PC-9 (cell line): ENCODE results near the gene UNC5C. TPM values are rescaled to one million over a fixed set of nuclear protein-coding genes. Genes with fewer than 3 reads are reported as not detected.

Experiments used
- BruUV-seq: library from RNA; stranded (reverse); fragments of 400-500 nt; replicated peaks from 2 replicates; lab custom pipeline; 2021; lab: Mats Ljungman, UMichigan
- CTCF ChIA-PET: fragments of 300-600 bp; sonication (Branson Sonifier 250); formaldehyde crosslinking; loops from one replicate; lab custom pipeline; 2022; ENCODE audit warnings: antibody characterized with exemption; lab: Charles Lee
- POLR2A ChIA-PET: fragments of 300-600 bp; sonication (Branson Sonifier 250); formaldehyde crosslinking; loops from one replicate; lab custom pipeline; 2022; ENCODE audit warnings: antibody characterized with exemption; ENCODE audit not compliant: unreplicated experiment; lab: Charles Lee
- DNase-seq, 2 experiments: peaks; one replicate each; pipeline versions ENCODE4 v3.0.0 to v3.0.0-alpha.2; 2015 to 2022; ENCODE audit warnings: mixed read lengths in 1 of 2
- H2AFZ ChIP-seq: fragments of 200-600 bp; sonication (generic); 2 replicates; pipeline ENCODE4 v1.8.1; 2017; ENCODE audit warnings: antibody characterized with exemption
- H3F3A ChIP-seq: fragments of 200-600 bp; sonication (generic); 2 replicates; pipeline ENCODE4 v1.8.1; 2017; ENCODE audit warnings: antibody characterized with exemption, mild to moderate bottlenecking, low read depth; ENCODE audit not compliant: insufficient read depth
- H3K27ac ChIP-seq: fragments of 200-600 bp; sonication (generic); 2 replicates; pipeline ENCODE4 v1.6.1; 2016; ENCODE audit warnings: mixed run types
- H3K27me3 ChIP-seq: fragments of 200-600 bp; sonication (generic); 2 replicates; pipeline ENCODE4 v1.6.1; 2016; ENCODE audit warnings: low read depth, mixed run types; ENCODE audit not compliant: insufficient read depth
- H3K36me3 ChIP-seq: fragments of 200-600 bp; sonication (generic); 2 replicates; pipeline ENCODE4 v1.6.1; 2016; ENCODE audit warnings: low read depth, mixed run types
- H3K4me1 ChIP-seq: fragments of 200-600 bp; sonication (generic); replicated peaks from 2 replicates; pipeline ENCODE4 v1.6.1; 2016; ENCODE audit warnings: mixed run types; ENCODE audit not compliant: insufficient read depth
- H3K4me2 ChIP-seq: fragments of 200-600 bp; sonication (generic); 2 replicates; pipeline ENCODE4 v1.6.1; 2017; ENCODE audit warnings: mixed run types
- H3K4me3 ChIP-seq: fragments of 200-600 bp; sonication (generic); 2 replicates; pipeline ENCODE4 v1.6.1; 2016; ENCODE audit warnings: mixed run types
- H3K79me2 ChIP-seq: fragments of 200-600 bp; sonication (generic); 2 replicates; pipeline ENCODE4 v1.6.1; 2017; ENCODE audit warnings: low read depth, mixed run types
- H3K9me2 ChIP-seq: fragments of 200-600 bp; sonication (generic); 2 replicates; pipeline ENCODE4 v1.8.1; 2017; ENCODE audit warnings: mild to moderate bottlenecking; ENCODE audit not compliant: insufficient read depth
- H3K9me3 ChIP-seq: fragments of 200-600 bp; sonication (generic); 2 replicates; pipeline ENCODE4 v1.8.1; 2016; ENCODE audit warnings: low read depth; ENCODE audit not compliant: insufficient read depth
- H4K20me1 ChIP-seq: fragments of 200-600 bp; sonication (generic); 2 replicates; pipeline ENCODE4 v1.8.1; 2017; ENCODE audit not compliant: insufficient read depth
- EZH2 ChIP-seq: fragments of 200-600 bp; sonication (generic); IDR thresholded peaks from 2 replicates; pipeline ENCODE4 v1.8.0; 2017; ENCODE audit warnings: antibody characterized with exemption, low read depth
- intact Hi-C: fragments of 100-400 bp; cut with micrococcal nuclease; formaldehyde crosslinking; loops from one replicate; pipeline ENCODE4 v1.10.0; 2022; ENCODE audit not compliant: unreplicated experiment
- total RNA-seq: library from RNA; stranded (reverse); gene quantifications from 2 replicates; pipeline ENCODE4 v1.2.3, GENCODE V29; 2021
- TF ChIP-seq, protein P1 (sequence below): fragments of 200-600 bp; sonication (generic); conservative IDR thresholded peaks from 2 replicates; pipeline ENCODE4 v1.6.1; 2017; ENCODE audit warnings: mixed run types, antibody characterized with exemption, mild to moderate bottlenecking, moderate library complexity

Gene UNC5C
- total RNA-seq, 1 experiment from 2014 or later: not detected

DNA sequence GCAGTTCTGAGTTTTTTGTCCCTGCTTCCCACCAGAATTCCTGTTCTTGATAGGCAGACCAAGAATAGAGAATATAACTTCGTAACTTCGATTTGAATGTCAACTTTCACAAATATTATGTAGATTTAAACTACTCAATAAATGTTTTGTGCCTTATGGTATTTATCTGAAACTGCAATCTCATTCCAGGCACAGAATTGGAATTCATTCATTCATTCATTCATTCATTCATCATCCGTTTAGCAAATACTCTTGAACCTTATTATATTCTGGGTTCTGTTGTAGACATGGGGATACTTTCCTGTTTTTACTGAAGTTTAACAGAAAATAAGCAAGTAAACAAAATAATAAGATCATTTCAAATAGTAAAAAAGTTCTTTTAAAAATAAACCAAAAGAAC is 324.4 kb downstream of the UNC5C start:
- no peak overlapping the region for H3K27ac ChIP-seq
- no peaks in the 10 kb centered on the region for H3K36me3 ChIP-seq
- TF ChIP-seq, protein P1, sequence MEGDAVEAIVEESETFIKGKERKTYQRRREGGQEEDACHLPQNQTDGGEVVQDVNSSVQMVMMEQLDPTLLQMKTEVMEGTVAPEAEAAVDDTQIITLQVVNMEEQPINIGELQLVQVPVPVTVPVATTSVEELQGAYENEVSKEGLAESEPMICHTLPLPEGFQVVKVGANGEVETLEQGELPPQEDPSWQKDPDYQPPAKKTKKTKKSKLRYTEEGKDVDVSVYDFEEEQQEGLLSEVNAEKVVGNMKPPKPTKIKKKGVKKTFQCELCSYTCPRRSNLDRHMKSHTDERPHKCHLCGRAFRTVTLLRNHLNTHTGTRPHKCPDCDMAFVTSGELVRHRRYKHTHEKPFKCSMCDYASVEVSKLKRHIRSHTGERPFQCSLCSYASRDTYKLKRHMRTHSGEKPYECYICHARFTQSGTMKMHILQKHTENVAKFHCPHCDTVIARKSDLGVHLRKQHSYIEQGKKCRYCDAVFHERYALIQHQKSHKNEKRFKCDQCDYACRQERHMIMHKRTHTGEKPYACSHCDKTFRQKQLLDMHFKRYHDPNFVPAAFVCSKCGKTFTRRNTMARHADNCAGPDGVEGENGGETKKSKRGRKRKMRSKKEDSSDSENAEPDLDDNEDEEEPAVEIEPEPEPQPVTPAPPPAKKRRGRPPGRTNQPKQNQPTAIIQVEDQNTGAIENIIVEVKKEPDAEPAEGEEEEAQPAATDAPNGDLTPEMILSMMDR: no peak
- no peak for TF ChIP-seq EZH2
- H3K4me1 ChIP-seq: no peaks in the 10 kb centered on the region
- H3K4me2 ChIP-seq: no peak overlapping the region
- H3K27me3 ChIP-seq: no peaks in the 10 kb centered on the region
- no peaks in the 10 kb centered on the region for H3K9me2 ChIP-seq
- no peaks in the 10 kb centered on the region for H3F3A ChIP-seq
- no peak for DNase-seq
- intact Hi-C loops: no loop called here
- BruUV-seq: no TSS peak
- ChIA-PET POLR2A (no interaction called here), CTCF (no interaction called here)
- no peaks in the 10 kb centered on the region for H3K79me2 ChIP-seq
- no peak overlapping the region for H2AFZ ChIP-seq
- no peaks in the 10 kb centered on the region for H3K9me3 ChIP-seq
- no peak overlapping the region for H3K4me3 ChIP-seq
- H4K20me1 ChIP-seq: no peaks in the 10 kb centered on the region

- Histone ChIP-seq H3K9me2 (no peaks in the 10 kb centered on the region), H3F3A (no peaks in the 10 kb centered on the region), H4K20me1 (no peaks in the 10 kb centered on the region), H3K4me1 (no peaks in the 10 kb centered on the region), H3K9me3 (no peaks in the 10 kb centered on the region), H3K27ac (no peak overlapping the region), H3K4me2 (no peak overlapping the region), H3K4me3 (no peak overlapping the region), H3K79me2 (no peaks in the 10 kb centered on the region), H3K36me3 (no peaks in the 10 kb centered on the region), H2AFZ (no peak overlapping the region), H3K27me3 (no peaks in the 10 kb centered on the region)
- no peak for DNase-seq
- BruUV-seq: no TSS peak
- intact Hi-C loops: no loop called here
- ChIA-PET CTCF (no interaction called here), POLR2A (no interaction called here)
- TF ChIP-seq, protein P1: no peak
- no peak for TF ChIP-seq EZH2
Measured at GRCh38 chr4:95220205-95221175, 328.3 kb downstream of the UNC5C start.

- Histone ChIP-seq H3K27me3 (no peaks in the 10 kb centered on the region), H3K27ac (no peak overlapping the region), H3F3A (no peaks in the 10 kb centered on the region), H3K79me2 (no peaks in the 10 kb centered on the region), H3K9me2 (no peaks in the 10 kb centered on the region; the same call in 1 of the 2 replicates), H2AFZ (no peak overlapping the region), H3K4me1 (no peaks in the 10 kb centered on the region), H3K4me2 (no peak overlapping the region), H3K36me3 (no peaks in the 10 kb centered on the region), H3K4me3 (no peak overlapping the region), H4K20me1 (no peaks in the 10 kb centered on the region), H3K9me3 (no peaks in the 10 kb centered on the region)
- no peak for TF ChIP-seq EZH2
- TF ChIP-seq, protein P1: no peak
- POLR2A ChIA-PET: interaction anchor here (0.6 kb wide), 1 partner anchor 38 kb away, joined by 6 read pairs; no protein-coding TSS in a partner anchor
- CTCF ChIA-PET: no interaction called here
- no peak for DNase-seq
- BruUV-seq: no TSS peak
- intact Hi-C loops: no loop called here
Measured at GRCh38 chr4:95219109-95219508, 329.7 kb downstream of the UNC5C start.
